Lower leg skin (tissue), 3 donors: ENCODE data around the gene ZNF134.

Experiments used
- POLR2A ChIP-seq, 2 donors: fragments of 450-650 bp; IDR thresholded peaks; one replicate each; pipeline ENCODE4 v1.6.1; 2016 to 2017; ENCODE audit warnings: antibody characterized with exemption in 2 of 2, mild to moderate bottlenecking in 1 of 2, moderate library complexity in 1 of 2
- TF ChIP-seq, protein P1 (sequence below), 3 donors: fragments of 450-650 bp; IDR thresholded peaks; one replicate each; pipeline ENCODE4 v1.5.1; 2016; ENCODE audit warnings: antibody characterized with exemption in 3 of 3, mild to moderate bottlenecking in 3 of 3, moderate library complexity in 2 of 3

GRCh38 chr19:57633832-57634131 is 19.7 kb downstream of the ZNF134 start:
- TF ChIP-seq, protein P1, sequence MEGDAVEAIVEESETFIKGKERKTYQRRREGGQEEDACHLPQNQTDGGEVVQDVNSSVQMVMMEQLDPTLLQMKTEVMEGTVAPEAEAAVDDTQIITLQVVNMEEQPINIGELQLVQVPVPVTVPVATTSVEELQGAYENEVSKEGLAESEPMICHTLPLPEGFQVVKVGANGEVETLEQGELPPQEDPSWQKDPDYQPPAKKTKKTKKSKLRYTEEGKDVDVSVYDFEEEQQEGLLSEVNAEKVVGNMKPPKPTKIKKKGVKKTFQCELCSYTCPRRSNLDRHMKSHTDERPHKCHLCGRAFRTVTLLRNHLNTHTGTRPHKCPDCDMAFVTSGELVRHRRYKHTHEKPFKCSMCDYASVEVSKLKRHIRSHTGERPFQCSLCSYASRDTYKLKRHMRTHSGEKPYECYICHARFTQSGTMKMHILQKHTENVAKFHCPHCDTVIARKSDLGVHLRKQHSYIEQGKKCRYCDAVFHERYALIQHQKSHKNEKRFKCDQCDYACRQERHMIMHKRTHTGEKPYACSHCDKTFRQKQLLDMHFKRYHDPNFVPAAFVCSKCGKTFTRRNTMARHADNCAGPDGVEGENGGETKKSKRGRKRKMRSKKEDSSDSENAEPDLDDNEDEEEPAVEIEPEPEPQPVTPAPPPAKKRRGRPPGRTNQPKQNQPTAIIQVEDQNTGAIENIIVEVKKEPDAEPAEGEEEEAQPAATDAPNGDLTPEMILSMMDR (IDR thresholded peaks at IDR 0.05) = no peak
- TF ChIP-seq POLR2A (IDR thresholded peaks at IDR 0.05) = no peak
